Measurements from ENCODE around the gene OSBPL3. TPM values are rescaled to one million over a fixed set of nuclear protein-coding genes. Genes with fewer than 3 reads are reported as not detected.

Gene OSBPL3
- total RNA-seq, 4 donors from 2014 or later = 8.9 to 22.6 (median 13.7) TPM

GRCh38 chr7:24757353-24758275 is 222.4 kb downstream of the OSBPL3 start, which contains the start of gene GSDME:
Gene GSDME, minus strand, starts transcription at chr7:24757464. Its CDS starts 7,690 bp downstream, at chr7:24749774.
- Histone ChIP-seq H3K9me3 (no peaks in the 10 kb centered on the region), H3K27ac (peak within 1 kb of the TSS; percentile 67 to 90 (median 78)), H3K4me1 (peaks cover 10 to 33% (median 18%) of the 10 kb centered on the region in 3 donors), H3K27me3 (peaks cover 0 to 53% (median 0%) of the 10 kb centered on the region in 4 donors), H3K4me3 (peak within 1 kb of the TSS; percentile 54 to 91 (median 70)), H3K36me3 (no peaks in the 10 kb centered on the region)
- intact Hi-C loops (cut with DNase I) = no loop called here
- DNase-seq = no peak
- TF ChIP-seq POLR2A (IDR thresholded peaks at IDR 0.05) = peak in 1 of 4 donors; percentile 43
- TF ChIP-seq, protein P1, sequence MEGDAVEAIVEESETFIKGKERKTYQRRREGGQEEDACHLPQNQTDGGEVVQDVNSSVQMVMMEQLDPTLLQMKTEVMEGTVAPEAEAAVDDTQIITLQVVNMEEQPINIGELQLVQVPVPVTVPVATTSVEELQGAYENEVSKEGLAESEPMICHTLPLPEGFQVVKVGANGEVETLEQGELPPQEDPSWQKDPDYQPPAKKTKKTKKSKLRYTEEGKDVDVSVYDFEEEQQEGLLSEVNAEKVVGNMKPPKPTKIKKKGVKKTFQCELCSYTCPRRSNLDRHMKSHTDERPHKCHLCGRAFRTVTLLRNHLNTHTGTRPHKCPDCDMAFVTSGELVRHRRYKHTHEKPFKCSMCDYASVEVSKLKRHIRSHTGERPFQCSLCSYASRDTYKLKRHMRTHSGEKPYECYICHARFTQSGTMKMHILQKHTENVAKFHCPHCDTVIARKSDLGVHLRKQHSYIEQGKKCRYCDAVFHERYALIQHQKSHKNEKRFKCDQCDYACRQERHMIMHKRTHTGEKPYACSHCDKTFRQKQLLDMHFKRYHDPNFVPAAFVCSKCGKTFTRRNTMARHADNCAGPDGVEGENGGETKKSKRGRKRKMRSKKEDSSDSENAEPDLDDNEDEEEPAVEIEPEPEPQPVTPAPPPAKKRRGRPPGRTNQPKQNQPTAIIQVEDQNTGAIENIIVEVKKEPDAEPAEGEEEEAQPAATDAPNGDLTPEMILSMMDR (IDR thresholded peaks at IDR 0.05) = no peak
- WGBS, 2 donors = 8 to 38% methylated on average over 7 to 8 of the region's 81 CpGs

- intact Hi-C loops (cut with DNase I) = no loop called here
- no peak for DNase-seq
- peaks cover 10 to 33% (median 18%) of the 10 kb centered on the region in 3 donors for H3K4me1 ChIP-seq
- WGBS, 2 donors = 2 to 6% methylated on average over 26 to 29 of the region's 54 CpGs
- H3K27ac ChIP-seq = peak overlapping the region; percentile 67 to 90 (median 78)
- H3K4me3 ChIP-seq = peak overlapping the region; percentile 54 to 91 (median 70)
- H3K27me3 ChIP-seq = peaks cover 0 to 51% (median 0%) of the 10 kb centered on the region in 4 donors
- H3K36me3 ChIP-seq = no peaks in the 10 kb centered on the region
- no peaks in the 10 kb centered on the region for H3K9me3 ChIP-seq
- TF ChIP-seq, protein P1 (IDR thresholded peaks at IDR 0.05) = no peak
- TF ChIP-seq POLR2A (IDR thresholded peaks at IDR 0.05) = no peak
These were observed 223.2 kb downstream of the OSBPL3 start for GRCh38 chr7:24756545-24757352.

DNA sequence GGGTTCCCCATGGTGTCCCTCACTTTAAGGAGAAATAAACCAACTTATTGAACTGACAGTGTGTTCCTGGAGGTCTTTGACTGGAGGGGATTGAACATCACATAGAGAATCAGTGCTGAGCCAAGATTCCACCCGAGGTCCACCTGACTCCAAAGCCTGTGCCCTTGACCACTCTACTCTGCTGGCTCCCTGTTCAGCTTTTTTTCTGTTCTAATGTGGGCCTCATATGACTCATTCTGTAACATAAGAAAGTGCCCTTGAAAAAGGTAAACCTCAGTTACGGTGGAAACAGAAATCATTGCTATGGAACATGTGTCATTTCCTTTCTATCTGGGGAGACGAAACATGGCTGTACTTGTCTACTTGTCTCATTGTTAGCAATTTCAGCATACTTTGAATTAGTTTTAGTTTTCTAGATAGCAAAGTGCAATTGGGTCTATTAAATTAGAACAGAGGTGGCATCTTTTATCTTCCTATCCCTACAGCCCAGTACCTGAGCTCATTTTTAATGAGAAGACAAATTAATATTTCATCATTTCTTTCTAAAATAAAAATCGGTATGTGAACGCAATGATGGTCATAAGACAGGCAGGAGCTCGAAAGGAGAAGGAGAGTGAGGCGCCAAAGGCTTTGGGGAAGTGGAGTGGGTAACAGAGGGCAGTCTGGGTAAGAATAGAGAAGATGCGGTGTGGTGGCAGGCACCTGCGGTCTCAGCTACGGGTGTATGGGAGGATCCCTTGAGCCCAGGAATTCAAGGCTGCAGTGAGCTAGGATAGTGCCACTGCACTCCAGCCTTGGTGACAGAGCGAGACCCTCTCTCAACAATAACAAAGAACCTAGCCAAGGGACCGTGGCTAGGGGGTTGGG is 224.2 kb downstream of the OSBPL3 start:
- H3K9me3 ChIP-seq = no peaks in the 10 kb centered on the region
- H3K4me3 ChIP-seq = peak overlapping the region in 2 of 4 donors; percentile 75 to 91
- H3K36me3 ChIP-seq = no peaks in the 10 kb centered on the region
- H3K27ac ChIP-seq = peak overlapping the region in 3 of 4 donors; percentile 67 to 90 (median 85)
- DNase-seq = no peak
- intact Hi-C loops (cut with DNase I) = no loop called here
- H3K27me3 ChIP-seq = peaks cover 0 to 45% (median 0%) of the 10 kb centered on the region in 4 donors
- 44 to 51% methylated on average over 12 of the region's 12 CpGs for WGBS, 2 donors
- TF ChIP-seq, protein P1 (IDR thresholded peaks at IDR 0.05) = no peak
- TF ChIP-seq POLR2A (IDR thresholded peaks at IDR 0.05) = no peak
- H3K4me1 ChIP-seq = peaks cover 10 to 33% (median 18%) of the 10 kb centered on the region in 3 donors

GRCh38 chr7:24754906-24755506 is 225.0 kb downstream of the OSBPL3 start:
- peaks cover 10 to 33% (median 18%) of the 10 kb centered on the region in 3 donors for H3K4me1 ChIP-seq
- TF ChIP-seq, protein P1 (IDR thresholded peaks at IDR 0.05) = no peak
- TF ChIP-seq POLR2A (IDR thresholded peaks at IDR 0.05) = no peak
- intact Hi-C loops (cut with DNase I) = no loop called here
- 38 to 51% methylated on average over 3 of the region's 3 CpGs for WGBS, 2 donors
- no peaks in the 10 kb centered on the region for H3K9me3 ChIP-seq
- H3K4me3 ChIP-seq = no peak overlapping the region
- H3K27ac ChIP-seq = peak overlapping the region in 2 of 4 donors; percentile 40 to 85
- no peaks in the 10 kb centered on the region for H3K36me3 ChIP-seq
- H3K27me3 ChIP-seq = peaks cover 0 to 39% (median 0%) of the 10 kb centered on the region in 4 donors
- DNase-seq = no peak

Measured in esophagus squamous epithelium (tissue), 5 donors.